IMR-90 (cell line): ENCODE data around the gene NXPE4. TPM values are rescaled to one million over a fixed set of nuclear protein-coding genes. Genes with fewer than 3 reads are reported as not detected.

ENCODE experiments used
- ATAC-seq: fragments of 200-7000 bp; cut with Tn5 transposase; 2 replicates; pipeline ENCODE4 v1.9.1; 2020; ENCODE audit warnings: low read depth, mild to moderate bottlenecking, moderate library complexity
- BruUV-seq: library from RNA; stranded (reverse); fragments of 400-500 nt; replicated peaks from 2 replicates; lab custom pipeline; 2021; lab: Mats Ljungman, UMichigan
- CTCF ChIA-PET: fragments of 300-600 bp; formaldehyde crosslinking; extraction: SDS; loops from one replicate; lab custom pipeline; 2021; ENCODE audit warnings: antibody characterized with exemption; lab: Yijun Ruan, JAX
- POLR2A ChIA-PET: fragments of 300-600 bp; sonication (Branson Sonifier 250); formaldehyde crosslinking; loops from one replicate; lab custom pipeline; 2022; ENCODE audit warnings: antibody characterized with exemption; ENCODE audit not compliant: unreplicated experiment; lab: Charles Lee
- DNase-seq: peaks from one replicate; pipeline ENCODE4 v3.0.0; 2013
- H2AFZ ChIP-seq: replicated peaks from 2 replicates; pipeline ENCODE3; 2013; ENCODE audit warnings: low read length, mild to moderate bottlenecking; ENCODE audit not compliant: poor library complexity
- H2AK5ac ChIP-seq: 2 replicates; pipeline ENCODE4 v1.6.1; 2013; ENCODE audit warnings: low read depth, low read length, inconsistent platforms
- H2AK9ac ChIP-seq: replicated peaks from 2 replicates; pipeline ENCODE3; 2013; ENCODE audit warnings: mild to moderate bottlenecking, low read depth, low read length, moderate library complexity; ENCODE audit not compliant: poor library complexity
- H2BK120ac ChIP-seq: 2 replicates; pipeline ENCODE4 v1.6.1; 2013; ENCODE audit warnings: low read depth, low read length, inconsistent platforms
- H2BK15ac ChIP-seq: 3 replicates; pipeline ENCODE4 v1.6.1; 2013; ENCODE audit warnings: low read depth, low read length, inconsistent platforms
- H2BK20ac ChIP-seq: 2 replicates; pipeline ENCODE4 v1.6.1; 2013; ENCODE audit warnings: low read depth, mild to moderate bottlenecking, inconsistent platforms, low read length, moderate library complexity
- H2BK5ac ChIP-seq: 2 replicates; pipeline ENCODE4 v1.6.1; 2013; ENCODE audit warnings: mild to moderate bottlenecking, low read depth, low read length, inconsistent platforms; ENCODE audit not compliant: poor library complexity, severe bottlenecking
- H3K14ac ChIP-seq: replicated peaks from 2 replicates; pipeline ENCODE4 v1.6.1; 2013; ENCODE audit warnings: low read depth, low read length, inconsistent platforms
- H3K18ac ChIP-seq: 2 replicates; pipeline ENCODE4 v1.6.1; 2013; ENCODE audit warnings: low read depth, low read length, control low read depth
- H3K23ac ChIP-seq: 2 replicates; pipeline ENCODE4 v1.6.1; 2013; ENCODE audit warnings: low read depth, low read length, inconsistent platforms
- H3K27ac ChIP-seq: 2 replicates; pipeline ENCODE4 v1.5.1; 2013; ENCODE audit warnings: mild to moderate bottlenecking, control low read depth, low read length; ENCODE audit not compliant: insufficient read depth
- H3K27me3 ChIP-seq: 2 replicates; pipeline ENCODE4 v1.6.1; 2013; ENCODE audit warnings: low read length; ENCODE audit not compliant: control insufficient read depth, insufficient read depth
- H3K36me3 ChIP-seq: 2 replicates; pipeline ENCODE4 v1.6.1; 2013; ENCODE audit warnings: low read length, mixed read lengths; ENCODE audit not compliant: control insufficient read depth, insufficient read depth
- H3K4ac ChIP-seq: 2 replicates; pipeline ENCODE4 v1.6.1; 2013; ENCODE audit warnings: low read depth, low read length, inconsistent platforms
- H3K4me1 ChIP-seq: 2 replicates; pipeline ENCODE4 v1.6.1; 2013; ENCODE audit warnings: low read length, mixed read lengths; ENCODE audit not compliant: control insufficient read depth, insufficient read depth
- H3K4me2 ChIP-seq: 2 replicates; pipeline ENCODE4 v1.6.1; 2013; ENCODE audit warnings: low read depth, mild to moderate bottlenecking, control low read depth, low read length, moderate library complexity
- H3K4me3 ChIP-seq: 2 replicates; pipeline ENCODE4 v1.5.1; 2013; ENCODE audit warnings: low read depth, mild to moderate bottlenecking, control low read depth, low read length, moderate library complexity; ENCODE audit not compliant: insufficient read depth
- H3K56ac ChIP-seq: 2 replicates; pipeline ENCODE4 v1.6.1; 2013; ENCODE audit warnings: low read length, inconsistent platforms; ENCODE audit not compliant: insufficient read depth; ENCODE audit errors: extremely low read depth
- H3K79me1 ChIP-seq, 2 experiments: 2 replicates each; pipeline ENCODE4 v1.6.1; 2013; ENCODE audit warnings: low read length in 2 of 2, inconsistent platforms in 1 of 2, low read depth in 1 of 2
- H3K9ac ChIP-seq: 2 replicates; pipeline ENCODE4 v1.6.1; 2013; ENCODE audit warnings: low read depth, low read length, control low read depth
- H3K9me1 ChIP-seq: 2 replicates; pipeline ENCODE4 v1.6.1; 2013; ENCODE audit warnings: low read length, inconsistent platforms; ENCODE audit not compliant: insufficient read depth
- H3K9me3 ChIP-seq: 2 replicates; pipeline ENCODE4 v1.6.1; 2013; ENCODE audit warnings: low read length; ENCODE audit not compliant: control insufficient read depth, insufficient read depth
- H4K20me1 ChIP-seq: 2 replicates; pipeline ENCODE4 v1.6.1; 2013; ENCODE audit warnings: low read length, inconsistent platforms; ENCODE audit not compliant: insufficient read depth
- H4K5ac ChIP-seq: 2 replicates; pipeline ENCODE4 v1.6.1; 2013; ENCODE audit warnings: mild to moderate bottlenecking, low read depth, low read length, control low read depth
- H4K8ac ChIP-seq, 2 experiments: 2 replicates each; pipeline ENCODE4 v1.6.1; 2013; ENCODE audit warnings: low read depth in 2 of 2, low read length in 2 of 2, control low read depth in 1 of 2, inconsistent platforms in 1 of 2
- H4K91ac ChIP-seq: 2 replicates; pipeline ENCODE4 v1.6.1; 2013; ENCODE audit warnings: low read depth, low read length, inconsistent platforms; ENCODE audit not compliant: insufficient read depth
- BHLHE40 ChIP-seq: fragments of 150-350 bp; IDR thresholded peaks from 2 replicates; pipeline ENCODE4 v1.6.1; 2016; ENCODE audit warnings: mild to moderate bottlenecking, low read depth, low read length
- CEBPB ChIP-seq: IDR thresholded peaks from 2 replicates; pipeline ENCODE4 v1.6.1; 2012; ENCODE audit warnings: low read depth, low read length, improper control_type of control experiment
- CHD1 ChIP-seq: IDR thresholded peaks from 2 replicates; pipeline ENCODE4 v1.6.1; 2012; ENCODE audit warnings: low read depth, low read length, improper control_type of control experiment
- MAFK ChIP-seq: IDR thresholded peaks from 2 replicates; pipeline ENCODE4 v1.6.1; 2012; ENCODE audit warnings: low read depth, low read length, improper control_type of control experiment
- MAZ ChIP-seq: IDR thresholded peaks from 2 replicates; pipeline ENCODE4 v1.6.1; 2012; ENCODE audit warnings: low read depth, mild to moderate bottlenecking, low read length, improper control_type of control experiment, moderate library complexity, borderline replicate concordance
- MXI1 ChIP-seq: IDR thresholded peaks from 2 replicates; pipeline ENCODE4 v1.6.1; 2012; ENCODE audit warnings: low read depth, mild to moderate bottlenecking, low read length, moderate library complexity, borderline replicate concordance
- POLR2A ChIP-seq: IDR thresholded peaks from 2 replicates; pipeline ENCODE4 v1.6.1; 2012; ENCODE audit warnings: mild to moderate bottlenecking, low read depth, low read length
- RFX5 ChIP-seq: IDR thresholded peaks from 2 replicates; pipeline ENCODE4 v1.8.0; 2012; ENCODE audit warnings: low read depth, mild to moderate bottlenecking, low read length, moderate library complexity
- WGBS, 2 experiments: methylation state at CpG; one replicate each; pipeline versions ENCODE4 v1.1.5 to v1.1.7; 2013; ENCODE audit warnings: missing lambda C conversion rate in 2 of 2; ENCODE audit not compliant: insufficient read length in 1 of 2; ENCODE audit errors: extremely low coverage in 2 of 2; 5-methylcytosine and 5-hydroxymethylcytosine counted together
- dilution Hi-C: fragments of 300-500 bp; cut with HindIII; formaldehyde crosslinking; loops from one replicate; pipeline ENCODE4 v1.14.3; 2018; ENCODE audit warnings: low sequenced_read_pairs; ENCODE audit not compliant: unreplicated experiment
- in situ Hi-C: fragments of 300-500 bp; cut with MboI; formaldehyde crosslinking; loops from 3 replicates; pipeline ENCODE4 v1.14.3; 2019; ENCODE audit warnings: low sequenced_read_pairs, inconsistent platforms, mixed read lengths
- intact Hi-C: fragments of 100-400 bp; cut with micrococcal nuclease; formaldehyde crosslinking; loops from 2 replicates; pipeline ENCODE4 v1.10.0; 2022
- polyA plus RNA-seq, 3 experiments: library from polyadenylated mRNA; depleted of rRNA; stranded (reverse); fragments of >200 nt; gene quantifications; 2 replicates each; pipeline ENCODE4 v1.2.3, GENCODE V29; 2012; ENCODE audit warnings: low replicate concordance in 1 of 3
- total RNA-seq: library from RNA; depleted of rRNA; stranded (reverse); fragments of >200 nt; gene quantifications from 2 replicates; pipeline ENCODE4 v1.2.3, GENCODE V29; 2012
- TF ChIP-seq, protein P1 (sequence below): conservative IDR thresholded peaks from 2 replicates; pipeline ENCODE4 v1.5.1; 2012; ENCODE audit warnings: mild to moderate bottlenecking, low read depth, low read length, improper control_type of control experiment
- TF ChIP-seq, protein P2 (sequence below): fragments of 150-350 bp; IDR thresholded peaks from 2 replicates; pipeline ENCODE4 v1.6.1; 2016; ENCODE audit warnings: low read depth, mild to moderate bottlenecking, low read length, moderate library complexity, borderline replicate concordance

NXPE4 gene
- total and polyA plus RNA-seq, 2 of the 4 experiments (the other 2 are of a cell fraction), result not detected

DNA sequence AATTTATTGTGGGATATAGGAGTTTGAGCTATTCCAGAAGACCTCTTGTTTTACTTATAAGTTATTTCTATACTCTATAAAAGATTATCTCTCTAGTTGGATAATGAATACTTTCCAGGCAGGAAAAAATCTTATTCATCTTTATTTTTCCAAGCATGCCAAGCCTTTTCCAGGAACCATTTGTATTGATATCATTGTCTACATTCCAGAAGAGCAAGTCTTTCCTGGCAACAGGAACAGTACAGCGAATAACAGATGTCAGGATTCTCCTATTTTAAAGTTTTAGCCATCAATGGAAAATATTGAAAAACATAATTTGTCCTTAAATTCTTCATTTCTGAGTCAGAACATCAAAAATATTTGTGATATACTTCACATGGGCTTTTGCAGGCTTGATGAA, 30.8 kb downstream of the NXPE4 start:
- dilution Hi-C loops, result no loop called here
- H2AFZ ChIP-seq, result no peak overlapping the region
- DNase-seq (no peak), ATAC-seq (no peak)
- intact Hi-C loops, result no loop called here
- H3K36me3 ChIP-seq, result no peaks in the 10 kb centered on the region
- CTCF ChIA-PET, result no interaction called here
- no peak overlapping the region for H3K23ac ChIP-seq
- H2BK15ac ChIP-seq, result no peak overlapping the region
- H3K27ac ChIP-seq, result no peak overlapping the region
- no peak overlapping the region for H3K14ac ChIP-seq
- no peak overlapping the region for H4K5ac ChIP-seq
- no peak overlapping the region for H3K4ac ChIP-seq
- no peaks in the 10 kb centered on the region for H3K27me3 ChIP-seq
- no peak overlapping the region for H2AK5ac ChIP-seq
- no peak overlapping the region for H4K8ac ChIP-seq
- BruUV-seq, result no TSS peak
- in situ Hi-C loops, result no loop called here
- H2AK9ac ChIP-seq, result no peak overlapping the region
- no peaks in the 10 kb centered on the region for H4K20me1 ChIP-seq
- H3K9ac ChIP-seq, result no peak overlapping the region
- no peaks in the 10 kb centered on the region for H3K9me1 ChIP-seq
- H3K56ac ChIP-seq, result no peak overlapping the region
- H3K9me3 ChIP-seq, result no peaks in the 10 kb centered on the region
- H3K4me1 ChIP-seq, result no peaks in the 10 kb centered on the region
- H2BK5ac ChIP-seq, result no peak overlapping the region
- H4K91ac ChIP-seq, result no peak overlapping the region
- TF ChIP-seq, protein P1, sequence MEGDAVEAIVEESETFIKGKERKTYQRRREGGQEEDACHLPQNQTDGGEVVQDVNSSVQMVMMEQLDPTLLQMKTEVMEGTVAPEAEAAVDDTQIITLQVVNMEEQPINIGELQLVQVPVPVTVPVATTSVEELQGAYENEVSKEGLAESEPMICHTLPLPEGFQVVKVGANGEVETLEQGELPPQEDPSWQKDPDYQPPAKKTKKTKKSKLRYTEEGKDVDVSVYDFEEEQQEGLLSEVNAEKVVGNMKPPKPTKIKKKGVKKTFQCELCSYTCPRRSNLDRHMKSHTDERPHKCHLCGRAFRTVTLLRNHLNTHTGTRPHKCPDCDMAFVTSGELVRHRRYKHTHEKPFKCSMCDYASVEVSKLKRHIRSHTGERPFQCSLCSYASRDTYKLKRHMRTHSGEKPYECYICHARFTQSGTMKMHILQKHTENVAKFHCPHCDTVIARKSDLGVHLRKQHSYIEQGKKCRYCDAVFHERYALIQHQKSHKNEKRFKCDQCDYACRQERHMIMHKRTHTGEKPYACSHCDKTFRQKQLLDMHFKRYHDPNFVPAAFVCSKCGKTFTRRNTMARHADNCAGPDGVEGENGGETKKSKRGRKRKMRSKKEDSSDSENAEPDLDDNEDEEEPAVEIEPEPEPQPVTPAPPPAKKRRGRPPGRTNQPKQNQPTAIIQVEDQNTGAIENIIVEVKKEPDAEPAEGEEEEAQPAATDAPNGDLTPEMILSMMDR, result no peak
- TF ChIP-seq POLR2A (no peak), CHD1 (no peak), RFX5 (no peak), MAZ (no peak), MXI1 (no peak), CEBPB (no peak), MAFK (no peak), BHLHE40 (no peak)
- TF ChIP-seq, protein P2, sequence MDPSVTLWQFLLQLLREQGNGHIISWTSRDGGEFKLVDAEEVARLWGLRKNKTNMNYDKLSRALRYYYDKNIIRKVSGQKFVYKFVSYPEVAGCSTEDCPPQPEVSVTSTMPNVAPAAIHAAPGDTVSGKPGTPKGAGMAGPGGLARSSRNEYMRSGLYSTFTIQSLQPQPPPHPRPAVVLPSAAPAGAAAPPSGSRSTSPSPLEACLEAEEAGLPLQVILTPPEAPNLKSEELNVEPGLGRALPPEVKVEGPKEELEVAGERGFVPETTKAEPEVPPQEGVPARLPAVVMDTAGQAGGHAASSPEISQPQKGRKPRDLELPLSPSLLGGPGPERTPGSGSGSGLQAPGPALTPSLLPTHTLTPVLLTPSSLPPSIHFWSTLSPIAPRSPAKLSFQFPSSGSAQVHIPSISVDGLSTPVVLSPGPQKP, result no peak
- no CpG with 5 or more reads among the region's 1 CpG for WGBS, 2 experiments
- no peak overlapping the region for H2BK120ac ChIP-seq
- no peak overlapping the region for H2BK20ac ChIP-seq
- no peaks in the 10 kb centered on the region for H3K79me1 ChIP-seq
- H3K4me2 ChIP-seq, result no peak overlapping the region
- no peak overlapping the region for H3K4me3 ChIP-seq
- H3K18ac ChIP-seq, result no peak overlapping the region
- POLR2A ChIA-PET, result no interaction called here
